Mucosa of descending colon (tissue), 3 donors: Measurements from ENCODE around the gene PDCD1. TPM values are rescaled to one million over a fixed set of nuclear protein-coding genes. Genes with fewer than 3 reads are reported as not detected.
A peak's percentile ranks its signal among the peaks of the same experiment; 100 is the strongest.

Experiments
- ATAC-seq: fragments of 200-7000 bp; cut with Tn5 transposase; one replicate; pipeline ENCODE4 v1.9.1; 2020; ENCODE audit warnings: mild to moderate bottlenecking, moderate library complexity
- DNase-seq, 3 donors: peaks; one replicate each; pipeline ENCODE4 v3.0.0-alpha.2; 2020
- H3K36me3 ChIP-seq: fragments of 200-600 bp; one replicate; pipeline ENCODE4 v1.8.0; 2021; ENCODE audit warnings: low read depth, mild to moderate bottlenecking
- H3K4me1 ChIP-seq: fragments of 200-600 bp; one replicate; pipeline ENCODE4 v1.8.0; 2021; ENCODE audit warnings: low read depth, mild to moderate bottlenecking
- H3K4me3 ChIP-seq: fragments of 200-600 bp; one replicate; pipeline ENCODE4 v1.8.0; 2021; ENCODE audit warnings: mild to moderate bottlenecking
- H3K9me3 ChIP-seq: fragments of 200-600 bp; one replicate; pipeline ENCODE4 v1.8.0; 2021; ENCODE audit warnings: mild to moderate bottlenecking
- CTCF ChIP-seq: fragments of 200-600 bp; IDR thresholded peaks from one replicate; pipeline ENCODE4 v1.8.0; 2022; ENCODE audit warnings: antibody characterized with exemption, mild to moderate bottlenecking
- intact Hi-C, 2 donors: fragments of 100-400 bp; cut with DNase I in 1 of 2; cut with micrococcal nuclease in 1 of 2; formaldehyde crosslinking; loops; one replicate each; pipeline versions ENCODE4 v1.11.0 to v1.11.1; 2022; cut with DNase I, micrococcal nuclease
- total RNA-seq, 3 donors: library from RNA; stranded (reverse); fragmentation: NEBNext Ultra II Directional in 2 of 3; extraction: Animal tissue kit (Norgen Biotek cat#: 25700) in 2 of 3; gene quantifications; one replicate each; pipeline versions ENCODE4 v1.2.1 to v1.2.4, GENCODE V29; 2021 to 2023
- donor health status: DM: no; HTN: no; CAD: no; lungs with moderate emphysema.
- donor health status: DM: no; HTN: no; CAD: no.
- donor health status: DM: no; HTN: yes; CAD: no.

PDCD1 gene
- total RNA-seq, 3 donors from 2014 or later = 0.13 to 0.70 TPM; not detected in 1

GRCh38 chr2:241864168-241864849, 5.6 kb upstream of the PDCD1 start:
- DNase-seq (no peak), ATAC-seq (no peak)
- H3K9me3 ChIP-seq = no peaks in the 10 kb centered on the region
- intact Hi-C loops = no loop called here
- H3K36me3 ChIP-seq = no peaks in the 10 kb centered on the region
- peaks cover 14% of the 10 kb centered on the region for H3K4me1 ChIP-seq
- no peak overlapping the region for H3K4me3 ChIP-seq
- no peak for TF ChIP-seq CTCF

DNA sequence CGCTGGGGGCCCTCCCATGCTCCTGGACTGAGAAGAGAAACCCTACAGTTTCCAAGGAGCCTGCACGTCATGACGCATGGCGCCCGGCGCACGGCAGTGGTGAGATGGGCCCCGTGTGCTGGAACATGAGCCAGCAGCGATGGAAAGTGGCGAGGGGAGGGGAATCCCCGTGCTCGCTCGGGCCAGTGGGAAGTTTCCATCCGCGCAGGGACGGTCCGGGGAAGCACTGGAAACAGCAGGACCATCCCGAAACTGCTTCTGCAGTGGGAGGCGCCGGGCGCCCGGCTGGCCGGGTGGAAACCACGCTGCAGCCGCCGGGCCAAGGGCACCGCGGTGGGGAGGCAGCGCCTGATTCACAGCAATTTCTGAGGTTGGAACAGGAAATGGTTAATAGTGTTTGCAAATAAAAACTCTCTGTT, 4.9 kb upstream of the PDCD1 start:
- ATAC-seq (peak; percentile 9), DNase-seq (no peak)
- TF ChIP-seq CTCF = no peak
- Histone ChIP-seq H3K4me1 (peaks cover 19% of the 10 kb centered on the region), H3K9me3 (no peaks in the 10 kb centered on the region), H3K4me3 (no peak overlapping the region), H3K36me3 (no peaks in the 10 kb centered on the region)
- intact Hi-C loops = no loop called here

- Histone ChIP-seq H3K36me3 (no peaks in the 10 kb centered on the region), H3K4me3 (no peak overlapping the region), H3K4me1 (peaks cover 19% of the 10 kb centered on the region), H3K9me3 (no peaks in the 10 kb centered on the region)
- intact Hi-C loops = no loop called here
- DNase-seq (no peak), ATAC-seq (no peak)
- no peak for TF ChIP-seq CTCF
Observed at GRCh38 chr2:241862775-241863535, 4.3 kb upstream of the PDCD1 start.

GRCh38 chr2:241862093-241862492, 3.4 kb upstream of the PDCD1 start:
- no peak for TF ChIP-seq CTCF
- ATAC-seq = no peak
- intact Hi-C loops = no loop called here
- Histone ChIP-seq H3K9me3 (no peaks in the 10 kb centered on the region), H3K4me3 (no peak overlapping the region), H3K4me1 (peaks cover 19% of the 10 kb centered on the region), H3K36me3 (no peaks in the 10 kb centered on the region)
- DNase-seq = peak in 1 of 3 donors; percentile 34

DNA sequence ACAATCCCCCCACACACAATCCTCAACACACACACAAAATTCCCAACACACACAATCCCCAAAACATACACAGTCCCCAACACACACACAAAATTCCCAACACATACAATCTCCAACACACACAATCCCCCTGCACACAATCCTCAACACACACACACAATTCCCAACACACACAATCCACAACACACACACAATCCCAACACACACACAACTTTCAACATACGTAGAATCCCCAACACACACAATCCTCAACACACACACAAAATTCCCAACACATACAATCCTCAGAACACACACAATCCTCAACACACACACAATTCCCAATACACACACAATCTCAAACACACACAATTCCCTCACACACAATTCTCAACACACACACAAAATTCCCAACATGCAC, 2.6 kb upstream of the PDCD1 start:
- no peaks in the 10 kb centered on the region for H3K36me3 ChIP-seq
- peaks cover 19% of the 10 kb centered on the region for H3K4me1 ChIP-seq
- no peak for TF ChIP-seq CTCF
- no peak overlapping the region for H3K4me3 ChIP-seq
- no peak for ATAC-seq
- intact Hi-C loops = no loop called here
- no peak for DNase-seq
- no peaks in the 10 kb centered on the region for H3K9me3 ChIP-seq
